Gastroesophageal sphincter (tissue), 3 donors: ENCODE data around the gene MGARP.
"Not testable (repeated sequence)": the region's sequence is repeated elsewhere in the genome, so short reads cannot be mapped to it uniquely, and the experiment has no call there.

Experiments
- CTCF ChIP-seq, 4 experiments: fragments of 200-600 bp in 2 of 4; fragments of 450-650 bp in 2 of 4; sonication (generic) in 1 of 4; IDR thresholded peaks; one replicate each; pipeline ENCODE4 v1.5.1; 2017 to 2019; ENCODE audit warnings: antibody characterized with exemption in 4 of 4, mild to moderate bottlenecking in 2 of 4, moderate library complexity in 2 of 4
- EP300 ChIP-seq: sonication (generic); formaldehyde crosslinking; IDR thresholded peaks from one replicate; pipeline ENCODE4 v1.6.1; 2017; ENCODE audit warnings: antibody characterized with exemption, mild to moderate bottlenecking

GRCh38 chr4:139322541-139322940 lies 42.5 kb upstream of the MGARP start:
- TF ChIP-seq EP300; CTCF (IDR thresholded peaks at IDR 0.05): not testable (repeated sequence)
